ENCODE results near the gene LUC7L2.

GRCh38 chr7:139359366-139360209 is at the start of gene LUC7L2:
- TF ChIP-seq EP300 (IDR thresholded peaks at IDR 0.05) = no peak
- TF ChIP-seq POLR2AphosphoS5 (IDR thresholded peaks at IDR 0.05) = peak; percentile 80 to 98 (median 97)
- TF ChIP-seq CTCF (IDR thresholded peaks at IDR 0.05) = no peak
- peak in 2 of 4 donors; percentile 75 to 88 for TF ChIP-seq POLR2A (IDR thresholded peaks at IDR 0.05)
